HG02943 (cell line): ENCODE measurements around the gene NT5E.

ENCODE experiments used
- ATAC-seq: cut with Tn5 transposase; IDR thresholded peaks from one replicate; pipeline ENCODE4 v1.9.1; 2021; ENCODE audit warnings: mild to moderate bottlenecking, low read depth, moderate library complexity; ENCODE audit not compliant: unreplicated experiment

Gene NT5E

GRCh38 chr6:85421181-85421580, 28.7 kb upstream of the NT5E start:
- no peak for ATAC-seq

- no peak for ATAC-seq
Observed at GRCh38 chr6:85421972-85422371, 27.9 kb upstream of the NT5E start.

- no peak for ATAC-seq
Observed at GRCh38 chr6:85422996-85423395, 26.9 kb upstream of the NT5E start.

GRCh38 chr6:85424981-85425380, 24.9 kb upstream of the NT5E start:
- no peak for ATAC-seq

- no peak for ATAC-seq
Observed at GRCh38 chr6:85425997-85426396, 23.9 kb upstream of the NT5E start.

- ATAC-seq = no peak
Observed at GRCh38 chr6:85428486-85428885, 21.4 kb upstream of the NT5E start.

GRCh38 chr6:85429346-85429745, 20.5 kb upstream of the NT5E start:
- ATAC-seq = no peak

GRCh38 chr6:85431271-85431670, 18.6 kb upstream of the NT5E start:
- ATAC-seq = no peak

GRCh38 chr6:85432554-85432953, 17.3 kb upstream of the NT5E start:
- ATAC-seq = no peak

GRCh38 chr6:85435851-85436250, 14.0 kb upstream of the NT5E start:
- no peak for ATAC-seq

GRCh38 chr6:85436411-85436810, 13.5 kb upstream of the NT5E start:
- ATAC-seq = no peak

GRCh38 chr6:85436939-85437495, 12.9 kb upstream of the NT5E start:
- ATAC-seq = no peak

GRCh38 chr6:85443349-85444117, 6.3 kb upstream of the NT5E start:
- no peak for ATAC-seq

GRCh38 chr6:85449388-85449817, 480 bp upstream of the NT5E start:
- ATAC-seq = peak; percentile 69

GRCh38 chr6:85451565-85452306, 1.9 kb downstream of the NT5E start:
- ATAC-seq = no peak

- ATAC-seq = no peak
Observed at GRCh38 chr6:85452441-85452881, 2.6 kb downstream of the NT5E start.

- ATAC-seq = no peak
Observed at GRCh38 chr6:85453052-85453451, 3.2 kb downstream of the NT5E start.

GRCh38 chr6:85453490-85453889, 3.6 kb downstream of the NT5E start:
- no peak for ATAC-seq

GRCh38 chr6:85455471-85456026, 5.7 kb downstream of the NT5E start:
- no peak for ATAC-seq

- no peak for ATAC-seq
Observed at GRCh38 chr6:85456782-85457181, 6.9 kb downstream of the NT5E start.

GRCh38 chr6:85458184-85458583, 8.3 kb downstream of the NT5E start:
- no peak for ATAC-seq
